GM13976 (cell line): ENCODE data around the gene TBC1D2B.

Source experiments
- DNase-seq: peaks from one replicate; pipeline ENCODE4 v3.0.0; 2012; ENCODE audit warnings: low spot score
- CTCF ChIP-seq: IDR thresholded peaks from 2 replicates; pipeline ENCODE4 v1.5.1; 2012; ENCODE audit warnings: borderline replicate concordance, mild to moderate bottlenecking; ENCODE audit not compliant: insufficient read depth; ENCODE audit errors: extremely low read depth, missing control alignments, control extremely low read depth
- in situ Hi-C: fragments of 300-500 bp; cut with MboI; formaldehyde crosslinking; loops from one replicate; pipeline ENCODE4 v1.12.0; 2022; ENCODE audit warnings: low sequenced_read_pairs, mixed read lengths, inconsistent platforms; ENCODE audit not compliant: unreplicated experiment

Gene TBC1D2B

GRCh38 chr15:78004919-78005634, 72.4 kb downstream of the TBC1D2B start:
- in situ Hi-C loops: loop anchor here (10.0 kb wide), 1 partner anchor 100 kb away; no protein-coding TSS in a partner anchor
- DNase-seq: no peak
- no peak for TF ChIP-seq CTCF

GRCh38 chr15:78004222-78004727, 73.2 kb downstream of the TBC1D2B start:
- DNase-seq: peak; percentile 73
- TF ChIP-seq CTCF: no peak
- in situ Hi-C loops: loop anchor here (10.0 kb wide), 1 partner anchor 101 kb away; no protein-coding TSS in a partner anchor

- in situ Hi-C loops: loop anchor here (10.0 kb wide), 1 partner anchor 101 kb away; no protein-coding TSS in a partner anchor
- DNase-seq: no peak
- TF ChIP-seq CTCF: no peak
These were observed 73.9 kb downstream of the TBC1D2B start for GRCh38 chr15:78003539-78004008.

- TF ChIP-seq CTCF: no peak
- in situ Hi-C loops: loop anchor here (10.0 kb wide), 1 partner anchor 102 kb away; no protein-coding TSS in a partner anchor
- DNase-seq: no peak
These were observed 74.5 kb downstream of the TBC1D2B start for GRCh38 chr15:78002996-78003395.

GRCh38 chr15:78001656-78002055, 75.9 kb downstream of the TBC1D2B start:
- DNase-seq: no peak
- no peak for TF ChIP-seq CTCF
- in situ Hi-C loops: loop anchor here (10.0 kb wide), 1 partner anchor 103 kb away; no protein-coding TSS in a partner anchor

- in situ Hi-C loops: loop anchor here (10.0 kb wide), 1 partner anchor 104 kb away; no protein-coding TSS in a partner anchor
- no peak for DNase-seq
These were observed 76.6 kb downstream of the TBC1D2B start for GRCh38 chr15:78000927-78001249.

More at GRCh38 chr15:78000927-78001249, 76.6 kb downstream of the TBC1D2B start:
- TF ChIP-seq CTCF: no peak
